PC-9 (cell line): ENCODE measurements around the gene MPP1. TPM values are rescaled to one million over a fixed set of nuclear protein-coding genes. Genes with fewer than 3 reads are reported as not detected.

Source experiments
- BruUV-seq: library from RNA; stranded (reverse); fragments of 400-500 nt; replicated peaks from 2 replicates; lab custom pipeline; 2021; lab: Mats Ljungman, UMichigan
- CTCF ChIA-PET: fragments of 300-600 bp; sonication (Branson Sonifier 250); formaldehyde crosslinking; loops from one replicate; lab custom pipeline; 2022; ENCODE audit warnings: antibody characterized with exemption; lab: Charles Lee
- POLR2A ChIA-PET: fragments of 300-600 bp; sonication (Branson Sonifier 250); formaldehyde crosslinking; loops from one replicate; lab custom pipeline; 2022; ENCODE audit warnings: antibody characterized with exemption; ENCODE audit not compliant: unreplicated experiment; lab: Charles Lee
- DNase-seq, 2 experiments: peaks; one replicate each; pipeline versions ENCODE4 v3.0.0 to v3.0.0-alpha.2; 2015 to 2022; ENCODE audit warnings: mixed read lengths in 1 of 2
- H2AFZ ChIP-seq: fragments of 200-600 bp; sonication (generic); 2 replicates; pipeline ENCODE4 v1.8.1; 2017; ENCODE audit warnings: antibody characterized with exemption
- H3F3A ChIP-seq: fragments of 200-600 bp; sonication (generic); 2 replicates; pipeline ENCODE4 v1.8.1; 2017; ENCODE audit warnings: antibody characterized with exemption, mild to moderate bottlenecking, low read depth; ENCODE audit not compliant: insufficient read depth
- H3K27ac ChIP-seq: fragments of 200-600 bp; sonication (generic); 2 replicates; pipeline ENCODE4 v1.6.1; 2016; ENCODE audit warnings: mixed run types
- H3K27me3 ChIP-seq: fragments of 200-600 bp; sonication (generic); 2 replicates; pipeline ENCODE4 v1.6.1; 2016; ENCODE audit warnings: low read depth, mixed run types; ENCODE audit not compliant: insufficient read depth
- H3K36me3 ChIP-seq: fragments of 200-600 bp; sonication (generic); 2 replicates; pipeline ENCODE4 v1.6.1; 2016; ENCODE audit warnings: low read depth, mixed run types
- H3K4me1 ChIP-seq: fragments of 200-600 bp; sonication (generic); replicated peaks from 2 replicates; pipeline ENCODE4 v1.6.1; 2016; ENCODE audit warnings: mixed run types; ENCODE audit not compliant: insufficient read depth
- H3K4me2 ChIP-seq: fragments of 200-600 bp; sonication (generic); 2 replicates; pipeline ENCODE4 v1.6.1; 2017; ENCODE audit warnings: mixed run types
- H3K4me3 ChIP-seq: fragments of 200-600 bp; sonication (generic); 2 replicates; pipeline ENCODE4 v1.6.1; 2016; ENCODE audit warnings: mixed run types
- H3K79me2 ChIP-seq: fragments of 200-600 bp; sonication (generic); 2 replicates; pipeline ENCODE4 v1.6.1; 2017; ENCODE audit warnings: low read depth, mixed run types
- H3K9me2 ChIP-seq: fragments of 200-600 bp; sonication (generic); 2 replicates; pipeline ENCODE4 v1.8.1; 2017; ENCODE audit warnings: mild to moderate bottlenecking; ENCODE audit not compliant: insufficient read depth
- H3K9me3 ChIP-seq: fragments of 200-600 bp; sonication (generic); 2 replicates; pipeline ENCODE4 v1.8.1; 2016; ENCODE audit warnings: low read depth; ENCODE audit not compliant: insufficient read depth
- H4K20me1 ChIP-seq: fragments of 200-600 bp; sonication (generic); 2 replicates; pipeline ENCODE4 v1.8.1; 2017; ENCODE audit not compliant: insufficient read depth
- EZH2 ChIP-seq: fragments of 200-600 bp; sonication (generic); IDR thresholded peaks from 2 replicates; pipeline ENCODE4 v1.8.0; 2017; ENCODE audit warnings: antibody characterized with exemption, low read depth
- intact Hi-C: fragments of 100-400 bp; cut with micrococcal nuclease; formaldehyde crosslinking; loops from one replicate; pipeline ENCODE4 v1.10.0; 2022; ENCODE audit not compliant: unreplicated experiment
- total RNA-seq: library from RNA; stranded (reverse); gene quantifications from 2 replicates; pipeline ENCODE4 v1.2.3, GENCODE V29; 2021
- TF ChIP-seq, protein P1 (sequence below): fragments of 200-600 bp; sonication (generic); conservative IDR thresholded peaks from 2 replicates; pipeline ENCODE4 v1.6.1; 2017; ENCODE audit warnings: mixed run types, antibody characterized with exemption, mild to moderate bottlenecking, moderate library complexity

Gene MPP1
- total RNA-seq, 1 experiment from 2014 or later = 4.8 TPM

DNA sequence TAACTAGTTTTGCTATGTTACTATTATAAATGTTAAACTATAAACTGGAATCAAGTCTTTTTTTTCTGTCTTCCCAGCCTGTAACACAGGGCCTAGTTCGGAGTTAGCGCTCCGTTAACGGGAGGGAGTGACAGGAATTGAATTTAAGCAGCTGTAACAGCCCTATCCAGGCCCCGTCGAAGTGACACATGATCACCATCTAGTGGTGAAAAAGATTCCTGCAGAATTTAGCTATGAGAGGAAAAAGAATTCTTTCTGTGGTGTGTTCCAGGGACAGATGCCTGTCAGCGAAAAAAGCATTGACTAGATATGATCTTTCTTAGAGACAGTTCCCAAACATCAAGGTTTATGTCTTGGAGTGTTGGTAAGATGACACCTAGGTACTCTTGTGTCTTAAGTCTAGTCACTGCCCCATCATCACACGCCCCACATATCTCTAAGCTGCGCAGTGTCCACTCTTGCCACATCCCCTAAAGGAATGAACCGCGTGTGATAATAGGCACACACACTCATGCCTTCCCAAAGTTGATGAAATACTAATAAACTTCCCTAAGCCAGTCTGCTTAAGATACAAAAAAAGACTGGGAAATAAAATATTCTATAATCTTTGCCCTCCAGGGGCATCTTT, 56.5 kb downstream of the MPP1 start:
- ChIA-PET POLR2A (interaction anchor here (0.6 to 0.7 kb wide), 3 partner anchors 14 to 248 kb away, joined by 5 to 9 read pairs (median 7); partner anchors contain the start of gene DKC1), CTCF (interaction anchor here (0.6 to 1.2 kb wide), 5 partner anchors 11 to 655 kb away, joined by 3 to 6 read pairs (median 3); partner anchors contain the start of genes DKC1 and FLNA)
- Histone ChIP-seq H3K9me3 (no peaks in the 10 kb centered on the region), H3K27me3 (peaks cover 26% of the 10 kb centered on the region), H3K79me2 (no peaks in the 10 kb centered on the region), H3K9me2 (no peaks in the 10 kb centered on the region), H3K36me3 (no peaks in the 10 kb centered on the region), H3K27ac (no peak overlapping the region), H3K4me3 (no peak overlapping the region), H3K4me1 (peaks cover 3% of the 10 kb centered on the region; the same call in 1 of the 2 replicates), H2AFZ (no peak overlapping the region), H4K20me1 (no peaks in the 10 kb centered on the region), H3K4me2 (no peak overlapping the region), H3F3A (peaks cover 5% of the 10 kb centered on the region; the same call in 1 of the 2 replicates)
- no peak for TF ChIP-seq EZH2
- TF ChIP-seq, protein P1, sequence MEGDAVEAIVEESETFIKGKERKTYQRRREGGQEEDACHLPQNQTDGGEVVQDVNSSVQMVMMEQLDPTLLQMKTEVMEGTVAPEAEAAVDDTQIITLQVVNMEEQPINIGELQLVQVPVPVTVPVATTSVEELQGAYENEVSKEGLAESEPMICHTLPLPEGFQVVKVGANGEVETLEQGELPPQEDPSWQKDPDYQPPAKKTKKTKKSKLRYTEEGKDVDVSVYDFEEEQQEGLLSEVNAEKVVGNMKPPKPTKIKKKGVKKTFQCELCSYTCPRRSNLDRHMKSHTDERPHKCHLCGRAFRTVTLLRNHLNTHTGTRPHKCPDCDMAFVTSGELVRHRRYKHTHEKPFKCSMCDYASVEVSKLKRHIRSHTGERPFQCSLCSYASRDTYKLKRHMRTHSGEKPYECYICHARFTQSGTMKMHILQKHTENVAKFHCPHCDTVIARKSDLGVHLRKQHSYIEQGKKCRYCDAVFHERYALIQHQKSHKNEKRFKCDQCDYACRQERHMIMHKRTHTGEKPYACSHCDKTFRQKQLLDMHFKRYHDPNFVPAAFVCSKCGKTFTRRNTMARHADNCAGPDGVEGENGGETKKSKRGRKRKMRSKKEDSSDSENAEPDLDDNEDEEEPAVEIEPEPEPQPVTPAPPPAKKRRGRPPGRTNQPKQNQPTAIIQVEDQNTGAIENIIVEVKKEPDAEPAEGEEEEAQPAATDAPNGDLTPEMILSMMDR = peak; percentile 79
- intact Hi-C loops = loop anchor here (2.0 kb wide), 2 partner anchors 34 to 92 kb away; no protein-coding TSS in a partner anchor
- DNase-seq = peak in 1 of 2 experiments; percentile 47
- no TSS peak for BruUV-seq

DNA sequence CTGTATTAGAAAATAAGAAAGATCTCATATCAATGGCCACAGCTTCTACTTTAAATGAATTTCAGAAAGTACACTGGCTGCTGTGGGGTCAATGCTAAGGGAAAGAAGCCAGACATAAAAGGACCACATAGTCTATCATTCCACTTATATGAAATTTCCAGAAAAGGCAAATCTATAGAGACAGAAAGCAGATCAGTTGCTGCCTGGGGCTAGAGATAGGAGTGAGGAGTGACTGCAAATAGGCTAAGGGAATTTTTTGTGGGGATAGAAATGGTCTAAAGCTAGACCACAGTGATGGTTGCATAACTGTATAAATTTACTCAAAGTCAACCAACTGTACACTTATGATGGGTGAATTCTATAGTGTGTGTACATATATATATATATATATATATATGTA, 62.7 kb downstream of the MPP1 start:
- H3K36me3 ChIP-seq = no peaks in the 10 kb centered on the region
- BruUV-seq = no TSS peak
- no peaks in the 10 kb centered on the region for H4K20me1 ChIP-seq
- CTCF ChIA-PET = interaction anchor here (0.6 kb wide), 1 partner anchor 284 kb away, joined by 3 read pairs; the partner anchor contains the start of gene FUNDC2
- intact Hi-C loops = no loop called here
- no peaks in the 10 kb centered on the region for H3K9me3 ChIP-seq
- TF ChIP-seq, protein P1 = no peak
- no peak for TF ChIP-seq EZH2
- no peak overlapping the region for H3K4me3 ChIP-seq
- H3K27ac ChIP-seq = no peak overlapping the region
- H3K27me3 ChIP-seq = no peaks in the 10 kb centered on the region
- no peaks in the 10 kb centered on the region for H3K4me1 ChIP-seq
- no peak overlapping the region for H3K4me2 ChIP-seq
- no peak overlapping the region for H2AFZ ChIP-seq
- H3K79me2 ChIP-seq = no peaks in the 10 kb centered on the region
- POLR2A ChIA-PET = no interaction called here
- DNase-seq = no peak
- H3K9me2 ChIP-seq = no peaks in the 10 kb centered on the region
- no peaks in the 10 kb centered on the region for H3F3A ChIP-seq

DNA sequence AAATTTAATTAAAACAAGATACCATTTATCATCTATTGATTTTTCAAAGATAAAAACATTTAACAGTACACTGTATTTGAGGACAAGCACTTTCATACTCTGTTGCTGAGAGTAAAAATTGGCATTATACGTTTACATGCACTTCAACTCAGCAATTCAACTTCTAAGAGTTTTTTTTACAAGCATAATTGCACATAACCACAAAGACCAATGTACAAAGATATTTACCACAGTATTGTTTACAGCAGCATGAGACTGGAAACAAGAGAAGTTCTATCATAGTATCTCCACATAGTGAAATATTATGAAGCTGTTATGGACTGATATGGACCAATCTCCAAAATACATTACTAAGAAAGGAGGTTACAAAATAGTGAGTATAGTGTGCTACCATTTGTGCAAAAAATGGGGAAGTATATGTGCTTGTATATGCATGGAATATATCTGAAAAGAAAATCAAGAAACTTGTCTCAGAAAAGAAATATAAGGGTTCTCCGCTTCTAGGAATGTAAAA, 65.3 kb downstream of the MPP1 start:
- H2AFZ ChIP-seq = no peak overlapping the region
- H3K4me2 ChIP-seq = no peak overlapping the region
- H3K79me2 ChIP-seq = no peaks in the 10 kb centered on the region
- no peaks in the 10 kb centered on the region for H3K9me2 ChIP-seq
- no peaks in the 10 kb centered on the region for H3K36me3 ChIP-seq
- H3K4me3 ChIP-seq = no peak overlapping the region
- POLR2A ChIA-PET = interaction anchor here (0.6 kb wide), 1 partner anchor 15 kb away, joined by 7 read pairs; no protein-coding TSS in a partner anchor
- intact Hi-C loops = no loop called here
- no peak for DNase-seq
- H3K4me1 ChIP-seq = no peaks in the 10 kb centered on the region
- H3K27me3 ChIP-seq = no peaks in the 10 kb centered on the region
- no peak overlapping the region for H3K27ac ChIP-seq
- no peaks in the 10 kb centered on the region for H3K9me3 ChIP-seq
- BruUV-seq = no TSS peak
- CTCF ChIA-PET = no interaction called here
- no peaks in the 10 kb centered on the region for H4K20me1 ChIP-seq
- TF ChIP-seq, protein P1 = no peak
- TF ChIP-seq EZH2 = no peak
- no peaks in the 10 kb centered on the region for H3F3A ChIP-seq
